IMR-90 (cell line): Measurements from ENCODE around the gene DMD. TPM values are rescaled to one million over a fixed set of nuclear protein-coding genes. Genes with fewer than 3 reads are reported as not detected.

ENCODE experiments used
- ATAC-seq: fragments of 200-7000 bp; cut with Tn5 transposase; 2 replicates; pipeline ENCODE4 v1.9.1; 2020; ENCODE audit warnings: low read depth, mild to moderate bottlenecking, moderate library complexity
- BruUV-seq: library from RNA; stranded (reverse); fragments of 400-500 nt; replicated peaks from 2 replicates; lab custom pipeline; 2021; lab: Mats Ljungman, UMichigan
- CTCF ChIA-PET: fragments of 300-600 bp; formaldehyde crosslinking; extraction: SDS; loops from one replicate; lab custom pipeline; 2021; ENCODE audit warnings: antibody characterized with exemption; lab: Yijun Ruan, JAX
- POLR2A ChIA-PET: fragments of 300-600 bp; sonication (Branson Sonifier 250); formaldehyde crosslinking; loops from one replicate; lab custom pipeline; 2022; ENCODE audit warnings: antibody characterized with exemption; ENCODE audit not compliant: unreplicated experiment; lab: Charles Lee
- DNase-seq: peaks from one replicate; pipeline ENCODE4 v3.0.0; 2013
- H2AFZ ChIP-seq: replicated peaks from 2 replicates; pipeline ENCODE3; 2013; ENCODE audit warnings: low read length, mild to moderate bottlenecking; ENCODE audit not compliant: poor library complexity
- H2AK5ac ChIP-seq: 2 replicates; pipeline ENCODE4 v1.6.1; 2013; ENCODE audit warnings: low read depth, low read length, inconsistent platforms
- H2AK9ac ChIP-seq: replicated peaks from 2 replicates; pipeline ENCODE3; 2013; ENCODE audit warnings: mild to moderate bottlenecking, low read depth, low read length, moderate library complexity; ENCODE audit not compliant: poor library complexity
- H2BK120ac ChIP-seq: 2 replicates; pipeline ENCODE4 v1.6.1; 2013; ENCODE audit warnings: low read depth, low read length, inconsistent platforms
- H2BK15ac ChIP-seq: 3 replicates; pipeline ENCODE4 v1.6.1; 2013; ENCODE audit warnings: low read depth, low read length, inconsistent platforms
- H2BK20ac ChIP-seq: 2 replicates; pipeline ENCODE4 v1.6.1; 2013; ENCODE audit warnings: low read depth, mild to moderate bottlenecking, inconsistent platforms, low read length, moderate library complexity
- H2BK5ac ChIP-seq: 2 replicates; pipeline ENCODE4 v1.6.1; 2013; ENCODE audit warnings: mild to moderate bottlenecking, low read depth, low read length, inconsistent platforms; ENCODE audit not compliant: poor library complexity, severe bottlenecking
- H3K14ac ChIP-seq: replicated peaks from 2 replicates; pipeline ENCODE4 v1.6.1; 2013; ENCODE audit warnings: low read depth, low read length, inconsistent platforms
- H3K18ac ChIP-seq: 2 replicates; pipeline ENCODE4 v1.6.1; 2013; ENCODE audit warnings: low read depth, low read length, control low read depth
- H3K23ac ChIP-seq: 2 replicates; pipeline ENCODE4 v1.6.1; 2013; ENCODE audit warnings: low read depth, low read length, inconsistent platforms
- H3K27ac ChIP-seq: 2 replicates; pipeline ENCODE4 v1.5.1; 2013; ENCODE audit warnings: mild to moderate bottlenecking, control low read depth, low read length; ENCODE audit not compliant: insufficient read depth
- H3K27me3 ChIP-seq: 2 replicates; pipeline ENCODE4 v1.6.1; 2013; ENCODE audit warnings: low read length; ENCODE audit not compliant: control insufficient read depth, insufficient read depth
- H3K36me3 ChIP-seq: 2 replicates; pipeline ENCODE4 v1.6.1; 2013; ENCODE audit warnings: low read length, mixed read lengths; ENCODE audit not compliant: control insufficient read depth, insufficient read depth
- H3K4ac ChIP-seq: 2 replicates; pipeline ENCODE4 v1.6.1; 2013; ENCODE audit warnings: low read depth, low read length, inconsistent platforms
- H3K4me1 ChIP-seq: 2 replicates; pipeline ENCODE4 v1.6.1; 2013; ENCODE audit warnings: low read length, mixed read lengths; ENCODE audit not compliant: control insufficient read depth, insufficient read depth
- H3K4me2 ChIP-seq: 2 replicates; pipeline ENCODE4 v1.6.1; 2013; ENCODE audit warnings: low read depth, mild to moderate bottlenecking, control low read depth, low read length, moderate library complexity
- H3K4me3 ChIP-seq: 2 replicates; pipeline ENCODE4 v1.5.1; 2013; ENCODE audit warnings: low read depth, mild to moderate bottlenecking, control low read depth, low read length, moderate library complexity; ENCODE audit not compliant: insufficient read depth
- H3K56ac ChIP-seq: 2 replicates; pipeline ENCODE4 v1.6.1; 2013; ENCODE audit warnings: low read length, inconsistent platforms; ENCODE audit not compliant: insufficient read depth; ENCODE audit errors: extremely low read depth
- H3K79me1 ChIP-seq, 2 experiments: 2 replicates each; pipeline ENCODE4 v1.6.1; 2013; ENCODE audit warnings: low read length in 2 of 2, inconsistent platforms in 1 of 2, low read depth in 1 of 2
- H3K9ac ChIP-seq: 2 replicates; pipeline ENCODE4 v1.6.1; 2013; ENCODE audit warnings: low read depth, low read length, control low read depth
- H3K9me1 ChIP-seq: 2 replicates; pipeline ENCODE4 v1.6.1; 2013; ENCODE audit warnings: low read length, inconsistent platforms; ENCODE audit not compliant: insufficient read depth
- H3K9me3 ChIP-seq: 2 replicates; pipeline ENCODE4 v1.6.1; 2013; ENCODE audit warnings: low read length; ENCODE audit not compliant: control insufficient read depth, insufficient read depth
- H4K20me1 ChIP-seq: 2 replicates; pipeline ENCODE4 v1.6.1; 2013; ENCODE audit warnings: low read length, inconsistent platforms; ENCODE audit not compliant: insufficient read depth
- H4K5ac ChIP-seq: 2 replicates; pipeline ENCODE4 v1.6.1; 2013; ENCODE audit warnings: mild to moderate bottlenecking, low read depth, low read length, control low read depth
- H4K8ac ChIP-seq, 2 experiments: 2 replicates each; pipeline ENCODE4 v1.6.1; 2013; ENCODE audit warnings: low read depth in 2 of 2, low read length in 2 of 2, control low read depth in 1 of 2, inconsistent platforms in 1 of 2
- H4K91ac ChIP-seq: 2 replicates; pipeline ENCODE4 v1.6.1; 2013; ENCODE audit warnings: low read depth, low read length, inconsistent platforms; ENCODE audit not compliant: insufficient read depth
- CEBPB ChIP-seq: IDR thresholded peaks from 2 replicates; pipeline ENCODE4 v1.6.1; 2012; ENCODE audit warnings: low read depth, low read length, improper control_type of control experiment
- CHD1 ChIP-seq: IDR thresholded peaks from 2 replicates; pipeline ENCODE4 v1.6.1; 2012; ENCODE audit warnings: low read depth, low read length, improper control_type of control experiment
- CTCF ChIP-seq: conservative IDR thresholded peaks from 2 replicates; pipeline ENCODE4 v1.5.1; 2012; ENCODE audit warnings: mild to moderate bottlenecking, low read depth, low read length, improper control_type of control experiment
- MAFK ChIP-seq: IDR thresholded peaks from 2 replicates; pipeline ENCODE4 v1.6.1; 2012; ENCODE audit warnings: low read depth, low read length, improper control_type of control experiment
- MAZ ChIP-seq: IDR thresholded peaks from 2 replicates; pipeline ENCODE4 v1.6.1; 2012; ENCODE audit warnings: low read depth, mild to moderate bottlenecking, low read length, improper control_type of control experiment, moderate library complexity, borderline replicate concordance
- RAD21 ChIP-seq: IDR thresholded peaks from 2 replicates; pipeline ENCODE4 v1.6.1; 2012; ENCODE audit warnings: low read length, improper control_type of control experiment
- RCOR1 ChIP-seq: IDR thresholded peaks from 2 replicates; pipeline ENCODE4 v1.6.1; 2012; ENCODE audit warnings: mild to moderate bottlenecking, low read length, improper control_type of control experiment; ENCODE audit not compliant: insufficient replicate concordance
- SMC3 ChIP-seq: fragments of 150-350 bp; IDR thresholded peaks from 2 replicates; pipeline ENCODE4 v1.6.1; 2016; ENCODE audit warnings: low read depth, mild to moderate bottlenecking, antibody characterized with exemption, low read length, moderate library complexity
- WGBS, 2 experiments: methylation state at CpG; one replicate each; pipeline versions ENCODE4 v1.1.5 to v1.1.7; 2013; ENCODE audit warnings: missing lambda C conversion rate in 2 of 2; ENCODE audit not compliant: insufficient read length in 1 of 2; ENCODE audit errors: extremely low coverage in 2 of 2; 5-methylcytosine and 5-hydroxymethylcytosine counted together
- dilution Hi-C: fragments of 300-500 bp; cut with HindIII; formaldehyde crosslinking; loops from one replicate; pipeline ENCODE4 v1.14.3; 2018; ENCODE audit warnings: low sequenced_read_pairs; ENCODE audit not compliant: unreplicated experiment
- in situ Hi-C: fragments of 300-500 bp; cut with MboI; formaldehyde crosslinking; loops from 3 replicates; pipeline ENCODE4 v1.14.3; 2019; ENCODE audit warnings: low sequenced_read_pairs, inconsistent platforms, mixed read lengths
- intact Hi-C: fragments of 100-400 bp; cut with micrococcal nuclease; formaldehyde crosslinking; loops from 2 replicates; pipeline ENCODE4 v1.10.0; 2022
- polyA plus RNA-seq, 3 experiments: library from polyadenylated mRNA; depleted of rRNA; stranded (reverse); fragments of >200 nt; gene quantifications; 2 replicates each; pipeline ENCODE4 v1.2.3, GENCODE V29; 2012; ENCODE audit warnings: low replicate concordance in 1 of 3
- total RNA-seq: library from RNA; depleted of rRNA; stranded (reverse); fragments of >200 nt; gene quantifications from 2 replicates; pipeline ENCODE4 v1.2.3, GENCODE V29; 2012
- TF ChIP-seq, protein P1 (sequence below): fragments of 150-350 bp; IDR thresholded peaks from 2 replicates; pipeline ENCODE4 v1.6.1; 2016; ENCODE audit warnings: low read depth, mild to moderate bottlenecking, low read length, moderate library complexity, borderline replicate concordance

Gene DMD
- total and polyA plus RNA-seq, 2 of the 4 experiments (the other 2 are of a cell fraction) = 6.6 to 11.8 TPM

DNA sequence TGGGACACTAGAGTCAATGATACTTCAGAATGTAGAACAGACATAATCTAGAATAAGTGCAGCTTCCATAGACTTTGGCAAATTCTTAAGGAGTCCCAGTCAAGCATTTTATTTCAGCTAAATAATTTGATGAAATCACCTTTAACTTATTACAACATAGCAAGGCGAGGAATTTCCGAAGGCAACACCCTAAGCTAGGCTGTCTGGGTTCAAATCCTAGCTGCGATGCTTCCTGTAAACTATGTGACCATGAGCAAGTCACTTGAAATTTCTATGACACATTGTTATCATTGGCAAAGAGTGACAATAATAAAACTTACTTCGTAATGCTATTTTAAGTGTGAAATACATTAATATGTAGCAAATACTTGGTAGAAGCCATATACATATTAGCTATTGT, 679.1 kb downstream of the DMD start:
- H3K4me2 ChIP-seq = no peak overlapping the region
- H4K8ac ChIP-seq = no peak overlapping the region
- H2BK5ac ChIP-seq = no peak overlapping the region
- no peak overlapping the region for H4K91ac ChIP-seq
- BruUV-seq = no TSS peak
- ChIA-PET CTCF (no interaction called here), POLR2A (no interaction called here)
- no peak overlapping the region for H3K23ac ChIP-seq
- no peaks in the 10 kb centered on the region for H3K36me3 ChIP-seq
- no peak overlapping the region for H3K4me3 ChIP-seq
- no peak overlapping the region for H2AK9ac ChIP-seq
- H3K56ac ChIP-seq = no peak overlapping the region
- H3K9ac ChIP-seq = no peak overlapping the region
- DNase-seq (no peak), ATAC-seq (no peak)
- H2AFZ ChIP-seq = no peak overlapping the region
- H3K9me3 ChIP-seq = no peaks in the 10 kb centered on the region
- dilution Hi-C loops (no loop called here), in situ Hi-C loops (loop anchor here (10.0 kb wide), 1 partner anchor 803 kb away; no protein-coding TSS in a partner anchor), intact Hi-C loops (loop anchor here (5.0 kb wide), 1 partner anchor 140 kb away; no protein-coding TSS in a partner anchor)
- H2BK15ac ChIP-seq = no peak overlapping the region
- no peak overlapping the region for H3K27ac ChIP-seq
- no peaks in the 10 kb centered on the region for H3K79me1 ChIP-seq
- H2AK5ac ChIP-seq = no peak overlapping the region
- H3K18ac ChIP-seq = no peak overlapping the region
- H3K4me1 ChIP-seq = no peaks in the 10 kb centered on the region
- H4K5ac ChIP-seq = no peak overlapping the region
- no peak overlapping the region for H3K14ac ChIP-seq
- no peak overlapping the region for H3K4ac ChIP-seq
- H3K27me3 ChIP-seq = no peaks in the 10 kb centered on the region
- H2BK120ac ChIP-seq = no peak overlapping the region
- H3K9me1 ChIP-seq = no peaks in the 10 kb centered on the region
- no CpG with 5 or more reads among the region's 4 CpGs for WGBS, 2 experiments
- TF ChIP-seq CTCF (no peak), CHD1 (no peak), RCOR1 (no peak), MAZ (no peak), RAD21 (no peak), SMC3 (no peak), MAFK (no peak), CEBPB (no peak)
- TF ChIP-seq, protein P1, sequence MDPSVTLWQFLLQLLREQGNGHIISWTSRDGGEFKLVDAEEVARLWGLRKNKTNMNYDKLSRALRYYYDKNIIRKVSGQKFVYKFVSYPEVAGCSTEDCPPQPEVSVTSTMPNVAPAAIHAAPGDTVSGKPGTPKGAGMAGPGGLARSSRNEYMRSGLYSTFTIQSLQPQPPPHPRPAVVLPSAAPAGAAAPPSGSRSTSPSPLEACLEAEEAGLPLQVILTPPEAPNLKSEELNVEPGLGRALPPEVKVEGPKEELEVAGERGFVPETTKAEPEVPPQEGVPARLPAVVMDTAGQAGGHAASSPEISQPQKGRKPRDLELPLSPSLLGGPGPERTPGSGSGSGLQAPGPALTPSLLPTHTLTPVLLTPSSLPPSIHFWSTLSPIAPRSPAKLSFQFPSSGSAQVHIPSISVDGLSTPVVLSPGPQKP = no peak
- no peaks in the 10 kb centered on the region for H4K20me1 ChIP-seq
- no peak overlapping the region for H2BK20ac ChIP-seq
